ENCODE measurements around the gene COX6A1. TPM values are rescaled to one million over a fixed set of nuclear protein-coding genes. Genes with fewer than 3 reads are reported as not detected.

The COX6A1 gene
- total and polyA plus RNA-seq, 2 donors (not counting 1 experiment from before 2014, with no cell fraction given), result 137 to 484 TPM

DNA sequence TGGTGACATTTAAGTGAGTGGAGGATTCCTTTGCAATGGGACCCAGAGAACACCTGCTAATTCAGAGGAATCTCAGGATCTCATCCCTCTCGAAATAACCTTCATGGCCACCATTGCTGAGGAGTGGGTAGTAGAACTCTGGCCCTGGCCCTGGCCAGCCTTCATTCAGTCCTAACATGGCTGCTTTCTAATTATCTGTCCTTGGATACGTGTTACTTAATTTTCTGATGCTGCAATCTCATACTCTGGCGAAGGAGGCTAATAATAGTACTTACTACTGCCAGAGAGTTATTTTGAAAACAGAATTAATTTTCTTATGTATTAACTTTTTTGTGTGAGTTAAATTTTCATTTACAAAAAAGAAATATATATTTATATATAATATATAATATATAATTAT, 12.1 kb upstream of the COX6A1 start:
- Histone ChIP-seq H3K4me3 (ENCODE audit: control extremely low read depth in 1 of 5, extremely low read depth in 1 of 5, insufficient read depth in 1 of 5, low read depth in 2 of 5, low read length in 4 of 5) (no peak overlapping the region), H3K27ac (ENCODE audit: low read length in 2 of 2) (no peak overlapping the region), H3K79me2 (ENCODE audit: control insufficient read depth, insufficient read depth, low read length) (no peaks in the 10 kb centered on the region), H3K9me3 (ENCODE audit: control extremely low read depth in 1 of 3, control insufficient read depth in 2 of 3, insufficient read depth in 1 of 3, low read length in 2 of 3) (peaks cover 0 to 6% (median 2%) of the 10 kb centered on the region in 3 donors), H3K27me3 (replicated peaks in 1 of 4; ENCODE audit: control extremely low read depth in 1 of 4, control insufficient read depth in 3 of 4, insufficient read depth in 4 of 4, low read length in 3 of 4) (peaks cover 0 to 3% (median 0%) of the 10 kb centered on the region in 4 experiments), H3K9ac (ENCODE audit: low read length) (no peak overlapping the region), H4K20me1 (ENCODE audit: control insufficient read depth, insufficient read depth, low read length, poor library complexity, severe bottlenecking) (no peaks in the 10 kb centered on the region), H3K4me1 (ENCODE audit: control insufficient read depth in 2 of 2, insufficient read depth in 2 of 2, low read length in 2 of 2) (no peaks in the 10 kb centered on the region), H2AFZ (ENCODE audit: insufficient read depth, low read depth, low read length, poor library complexity, severe bottlenecking) (no peak overlapping the region), H3K4me2 (replicated peaks; ENCODE audit: low read depth, low read length, poor library complexity, severe bottlenecking) (no peak overlapping the region), H3K36me3 (replicated peaks in 1 of 2; ENCODE audit: control extremely low read depth in 1 of 2, control insufficient read depth in 1 of 2, extremely low read depth in 1 of 2, insufficient read depth in 2 of 2, low read length in 1 of 2) (no peaks in the 10 kb centered on the region)
- TF ChIP-seq, protein P1, sequence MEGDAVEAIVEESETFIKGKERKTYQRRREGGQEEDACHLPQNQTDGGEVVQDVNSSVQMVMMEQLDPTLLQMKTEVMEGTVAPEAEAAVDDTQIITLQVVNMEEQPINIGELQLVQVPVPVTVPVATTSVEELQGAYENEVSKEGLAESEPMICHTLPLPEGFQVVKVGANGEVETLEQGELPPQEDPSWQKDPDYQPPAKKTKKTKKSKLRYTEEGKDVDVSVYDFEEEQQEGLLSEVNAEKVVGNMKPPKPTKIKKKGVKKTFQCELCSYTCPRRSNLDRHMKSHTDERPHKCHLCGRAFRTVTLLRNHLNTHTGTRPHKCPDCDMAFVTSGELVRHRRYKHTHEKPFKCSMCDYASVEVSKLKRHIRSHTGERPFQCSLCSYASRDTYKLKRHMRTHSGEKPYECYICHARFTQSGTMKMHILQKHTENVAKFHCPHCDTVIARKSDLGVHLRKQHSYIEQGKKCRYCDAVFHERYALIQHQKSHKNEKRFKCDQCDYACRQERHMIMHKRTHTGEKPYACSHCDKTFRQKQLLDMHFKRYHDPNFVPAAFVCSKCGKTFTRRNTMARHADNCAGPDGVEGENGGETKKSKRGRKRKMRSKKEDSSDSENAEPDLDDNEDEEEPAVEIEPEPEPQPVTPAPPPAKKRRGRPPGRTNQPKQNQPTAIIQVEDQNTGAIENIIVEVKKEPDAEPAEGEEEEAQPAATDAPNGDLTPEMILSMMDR (IDR thresholded peaks at IDR 0.05), result no peak
- no peak for TF ChIP-seq EZH2 (IDR thresholded peaks at IDR 0.05; ENCODE audit: borderline replicate concordance, insufficient read depth, low read depth, low read length, poor library complexity, severe bottlenecking)
- ATAC-seq (ENCODE audit: low read depth), result no peak
- ChIA-PET CTCF (no interaction called here), POLR2A (no interaction called here)
- no peak overlapping the region for H3K4me3 Mint-ChIP-seq
- no peak for DNase-seq
- peaks cover 13% of the 10 kb centered on the region for H3K27me3 Mint-ChIP-seq
- H3K4me1 Mint-ChIP-seq, result no peaks in the 10 kb centered on the region
- intact Hi-C loops (cut with micrococcal nuclease), result no loop called here
- WGBS (ENCODE audit: insufficient coverage), result no CpG with 5 or more reads among the region's 3 CpGs
- H3K27ac Mint-ChIP-seq, result no peak overlapping the region
- no peaks in the 10 kb centered on the region for H3K9me3 Mint-ChIP-seq (ENCODE audit: insufficient read depth)

DNA sequence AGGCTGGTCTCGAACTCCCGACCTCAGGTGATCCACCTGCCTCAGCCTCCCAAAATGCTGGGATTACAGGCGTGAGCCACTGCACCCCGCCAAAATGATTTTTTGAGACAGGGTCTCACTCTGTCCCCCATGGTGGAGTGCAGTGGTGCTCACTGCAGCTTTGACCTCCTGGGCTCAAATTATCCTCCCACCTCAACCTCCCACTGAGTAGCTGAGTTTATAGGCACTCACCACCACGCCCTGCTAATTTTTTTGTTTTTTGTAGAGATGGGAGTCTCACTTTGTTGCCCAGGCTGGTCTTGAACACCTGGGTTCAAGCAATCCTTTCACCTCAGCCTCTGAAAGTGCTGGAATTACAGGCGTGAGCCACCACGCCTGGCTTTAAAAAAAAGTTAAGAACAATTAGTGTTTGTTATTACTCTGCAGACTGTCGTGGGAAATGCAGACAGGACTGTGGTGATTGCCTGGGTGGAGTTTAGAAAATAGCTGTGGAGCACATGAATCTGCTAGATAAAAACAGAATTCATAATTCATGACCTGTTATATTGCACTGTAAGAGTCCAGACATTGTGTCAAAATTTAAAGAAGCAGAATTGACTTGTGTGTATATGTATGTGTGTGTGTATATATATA, 9.2 kb upstream of the COX6A1 start:
- H3K36me3 ChIP-seq (replicated peaks in 1 of 2; ENCODE audit: control extremely low read depth in 1 of 2, control insufficient read depth in 1 of 2, extremely low read depth in 1 of 2, insufficient read depth in 2 of 2, low read length in 1 of 2), result no peaks in the 10 kb centered on the region
- H3K4me3 ChIP-seq (ENCODE audit: control extremely low read depth in 1 of 5, extremely low read depth in 1 of 5, insufficient read depth in 1 of 5, low read depth in 2 of 5, low read length in 4 of 5), result no peak overlapping the region
- ATAC-seq (ENCODE audit: low read depth) (no peak), DNase-seq (no peak)
- peaks cover 0 to 8% (median 2%) of the 10 kb centered on the region in 3 donors for H3K9me3 ChIP-seq (ENCODE audit: control extremely low read depth in 1 of 3, control insufficient read depth in 2 of 3, insufficient read depth in 1 of 3, low read length in 2 of 3)
- H4K20me1 ChIP-seq (ENCODE audit: control insufficient read depth, insufficient read depth, low read length, poor library complexity, severe bottlenecking), result no peaks in the 10 kb centered on the region
- Mint-ChIP-seq H3K4me3 (no peak overlapping the region), H3K9me3 (ENCODE audit: insufficient read depth) (no peaks in the 10 kb centered on the region), H3K27me3 (peaks cover 20% of the 10 kb centered on the region), H3K27ac (no peak overlapping the region), H3K4me1 (no peaks in the 10 kb centered on the region)
- no peak overlapping the region for H2AFZ ChIP-seq (ENCODE audit: insufficient read depth, low read depth, low read length, poor library complexity, severe bottlenecking)
- H3K9ac ChIP-seq (ENCODE audit: low read length), result no peak overlapping the region
- CTCF ChIA-PET, result interaction anchor here (0.6 to 2.3 kb wide), 8 partner anchors 21 to 228 kb away, joined by 3 to 10 read pairs (median 4); partner anchors contain the start of gene RPLP0
- H3K79me2 ChIP-seq (ENCODE audit: control insufficient read depth, insufficient read depth, low read length), result no peaks in the 10 kb centered on the region
- intact Hi-C loops (cut with micrococcal nuclease), result no loop called here
- WGBS (ENCODE audit: insufficient coverage), result 71% methylated on average over 6 of the region's 8 CpGs
- H3K4me2 ChIP-seq (replicated peaks; ENCODE audit: low read depth, low read length, poor library complexity, severe bottlenecking), result no peak overlapping the region
- peaks cover 0 to 16% (median 3%) of the 10 kb centered on the region in 4 experiments for H3K27me3 ChIP-seq (replicated peaks in 1 of 4; ENCODE audit: control extremely low read depth in 1 of 4, control insufficient read depth in 3 of 4, insufficient read depth in 4 of 4, low read length in 3 of 4)
- H3K4me1 ChIP-seq (ENCODE audit: control insufficient read depth in 2 of 2, insufficient read depth in 2 of 2, low read length in 2 of 2), result no peaks in the 10 kb centered on the region
- POLR2A ChIA-PET, result interaction anchor here (0.6 to 0.8 kb wide), 3 partner anchors 11 to 244 kb away, joined by 3 to 4 read pairs (median 4); no protein-coding TSS in a partner anchor
- H3K27ac ChIP-seq (ENCODE audit: low read length in 2 of 2), result no peak overlapping the region
- TF ChIP-seq EZH2 (IDR thresholded peaks at IDR 0.05; ENCODE audit: borderline replicate concordance, insufficient read depth, low read depth, low read length, poor library complexity, severe bottlenecking), result no peak
- TF ChIP-seq, protein P1 (IDR thresholded peaks at IDR 0.05), result no peak

Data from B cell (primary cell).